H9 (cell line): Measurements from ENCODE around the gene SLC12A9. TPM values are rescaled to one million over a fixed set of nuclear protein-coding genes. Genes with fewer than 3 reads are reported as not detected.

Experiments used
- DNase-seq: peaks from one replicate; pipeline ENCODE4 v3.0.0-alpha.2; 2017
- H2AFZ ChIP-seq: one replicate; pipeline ENCODE4 v1.6.1; 2013; ENCODE audit warnings: mild to moderate bottlenecking, low read length, control low read depth, moderate library complexity
- H2AK5ac ChIP-seq: 2 replicates; pipeline ENCODE4 v1.6.1; 2013; ENCODE audit warnings: low read length, control low read depth, mixed read lengths; ENCODE audit not compliant: insufficient read length
- H2BK120ac ChIP-seq: one replicate; pipeline ENCODE4 v1.6.1; 2013; ENCODE audit warnings: low read depth, mild to moderate bottlenecking, low read length, control low read depth, inconsistent platforms; ENCODE audit not compliant: poor library complexity, severe bottlenecking
- H2BK12ac ChIP-seq: 2 replicates; pipeline ENCODE4 v1.6.1; 2013; ENCODE audit warnings: low read length, control low read depth, mixed read lengths, low read depth; ENCODE audit not compliant: insufficient read length
- H2BK15ac ChIP-seq: 2 replicates; pipeline ENCODE4 v1.6.1; 2013; ENCODE audit warnings: low read depth, low read length, control low read depth
- H2BK20ac ChIP-seq: one replicate; pipeline ENCODE4 v1.6.1; 2013; ENCODE audit warnings: low read depth, mild to moderate bottlenecking, low read length, control low read depth, inconsistent platforms; ENCODE audit not compliant: poor library complexity, severe bottlenecking
- H2BK5ac ChIP-seq: 2 replicates; pipeline ENCODE4 v1.6.1; 2013; ENCODE audit warnings: low read length, control low read depth, mixed read lengths; ENCODE audit not compliant: insufficient read length
- H3K14ac ChIP-seq: 2 replicates; pipeline ENCODE4 v1.6.1; 2013; ENCODE audit warnings: low read length, control low read depth; ENCODE audit not compliant: insufficient read depth
- H3K18ac ChIP-seq: 2 replicates; pipeline ENCODE4 v1.6.1; 2013; ENCODE audit warnings: low read depth, mild to moderate bottlenecking, mixed read lengths, low read length, control low read depth; ENCODE audit not compliant: insufficient read length
- H3K23ac ChIP-seq: 2 replicates; pipeline ENCODE4 v1.6.1; 2013; ENCODE audit warnings: low read length, control low read depth, mixed read lengths, low read depth; ENCODE audit not compliant: insufficient read length
- H3K23me2 ChIP-seq: 2 replicates; pipeline ENCODE4 v1.6.1; 2013; ENCODE audit warnings: low read depth, mild to moderate bottlenecking, mixed read lengths, low read length, control low read depth; ENCODE audit not compliant: insufficient read length, poor library complexity, severe bottlenecking
- H3K27ac ChIP-seq: 2 replicates; pipeline ENCODE4 v1.5.1; 2013; ENCODE audit warnings: low read length, control low read depth, mixed read lengths, low read depth; ENCODE audit not compliant: insufficient read length
- H3K27me3 ChIP-seq: 2 replicates; pipeline ENCODE4 v1.6.1; 2013; ENCODE audit warnings: low read length, control low read depth, inconsistent platforms; ENCODE audit not compliant: insufficient read depth
- H3K4ac ChIP-seq: 2 replicates; pipeline ENCODE4 v1.6.1; 2013; ENCODE audit warnings: low read depth, mild to moderate bottlenecking, control low read depth, inconsistent platforms, low read length, moderate library complexity
- H3K4me1 ChIP-seq: 2 replicates; pipeline ENCODE4 v1.6.1; 2013; ENCODE audit warnings: low read length, control low read depth, inconsistent platforms; ENCODE audit not compliant: insufficient read depth
- H3K4me2 ChIP-seq: 2 replicates; pipeline ENCODE4 v1.6.1; 2013; ENCODE audit warnings: low read length, control low read depth, mixed read lengths; ENCODE audit not compliant: insufficient read length, insufficient read depth
- H3K56ac ChIP-seq: 2 replicates; pipeline ENCODE4 v1.6.1; 2013; ENCODE audit warnings: low read depth, mild to moderate bottlenecking, mixed read lengths, low read length, control low read depth; ENCODE audit not compliant: insufficient read length
- H3K79me1 ChIP-seq: 2 replicates; pipeline ENCODE4 v1.6.1; 2013; ENCODE audit warnings: low read depth, mild to moderate bottlenecking, moderate library complexity, low read length, control low read depth, inconsistent platforms; ENCODE audit not compliant: insufficient read depth, poor library complexity, severe bottlenecking
- H3K79me2 ChIP-seq: 2 replicates; pipeline ENCODE4 v1.6.1; 2013; ENCODE audit warnings: low read length, control low read depth, inconsistent platforms; ENCODE audit not compliant: insufficient read depth
- H3K9ac ChIP-seq: 2 replicates; pipeline ENCODE4 v1.6.1; 2013; ENCODE audit warnings: low read length, control low read depth, mixed read lengths; ENCODE audit not compliant: insufficient read length; ENCODE audit errors: extremely low read depth
- H3K9me3 ChIP-seq: one replicate; pipeline ENCODE4 v1.6.1; 2013; ENCODE audit warnings: low read depth, low read length, inconsistent platforms; ENCODE audit not compliant: control insufficient read depth
- H3T11ph ChIP-seq: one replicate; pipeline ENCODE4 v1.6.1; 2013; ENCODE audit warnings: mild to moderate bottlenecking, low read length, control low read depth, inconsistent platforms
- H4K20me1 ChIP-seq: one replicate; pipeline ENCODE4 v1.6.1; 2013; ENCODE audit not compliant: control insufficient read depth, insufficient read length, insufficient read depth
- H4K5ac ChIP-seq: 2 replicates; pipeline ENCODE4 v1.6.1; 2013; ENCODE audit warnings: low read depth, mild to moderate bottlenecking, mixed read lengths, low read length, control low read depth; ENCODE audit not compliant: insufficient read length
- H4K8ac ChIP-seq: replicated peaks from 2 replicates; pipeline ENCODE4 v1.6.1; 2013; ENCODE audit warnings: low read length, control low read depth, mixed read lengths, low read depth; ENCODE audit not compliant: insufficient read length
- H4K91ac ChIP-seq: 2 replicates; pipeline ENCODE4 v1.6.1; 2013; ENCODE audit warnings: low read depth, mild to moderate bottlenecking, moderate library complexity, mixed read lengths, low read length, control low read depth; ENCODE audit not compliant: insufficient read length
- H3K27ac Mint-ChIP-seq, 3 experiments: 2 replicates in 2 of 3; 3 replicates in 1 of 3; pipeline ENCODE4 v1.8.0; 2020 to 2021; ENCODE audit warnings: mixed read lengths in 3 of 3, mild to moderate bottlenecking in 1 of 3, moderate library complexity in 1 of 3
- H3K27me3 Mint-ChIP-seq: 2 replicates; pipeline ENCODE4 v1.8.0; 2021; ENCODE audit warnings: low read depth, mild to moderate bottlenecking, moderate library complexity, mixed read lengths
- H3K36me3 Mint-ChIP-seq, 3 experiments: 2 replicates in 2 of 3; 3 replicates in 1 of 3; pipeline ENCODE4 v1.8.0; 2020 to 2021; ENCODE audit warnings: low read depth in 3 of 3, mixed read lengths in 3 of 3; ENCODE audit not compliant: insufficient read depth in 1 of 3
- H3K4me1 Mint-ChIP-seq, 2 experiments: 2 replicates each; pipeline ENCODE4 v1.8.0; 2020; ENCODE audit warnings: mixed read lengths in 2 of 2
- H3K4me3 Mint-ChIP-seq, 2 experiments: 2 replicates in 1 of 2; 3 replicates in 1 of 2; pipeline ENCODE4 v1.8.0; 2020 to 2021; ENCODE audit warnings: mild to moderate bottlenecking in 2 of 2, mixed read lengths in 2 of 2, moderate library complexity in 1 of 2
- H3K9me3 Mint-ChIP-seq, 2 experiments: 2 replicates in 1 of 2; 3 replicates in 1 of 2; pipeline ENCODE4 v1.8.0; 2020; ENCODE audit warnings: mild to moderate bottlenecking in 2 of 2, mixed read lengths in 2 of 2, moderate library complexity in 1 of 2
- CTCF ChIP-seq: fragments of 200-600 bp; sonication (generic); conservative IDR thresholded peaks from 3 replicates; pipeline ENCODE4 v1.8.0; 2021; ENCODE audit warnings: antibody characterized with exemption, mild to moderate bottlenecking
- WGBS: extraction: QIAGEN DNeasy Blood & Tissue Kit; methylation state at CpG from one replicate; pipeline ENCODE4 v1.1.7; 2013; ENCODE audit warnings: missing lambda C conversion rate, low lambda C conversion rate, mixed read lengths; ENCODE audit not compliant: insufficient read length; ENCODE audit errors: extremely low coverage; 5-methylcytosine and 5-hydroxymethylcytosine counted together
- total RNA-seq: library from RNA; stranded (reverse); gene quantifications from 2 replicates; pipeline ENCODE4 v1.2.1, GENCODE V29; 2021

SLC12A9 gene
- total RNA-seq, 1 experiment from 2014 or later, result 43.0 TPM

GRCh38 chr7:100847360-100847759 lies 5.2 kb upstream of the SLC12A9 start:
- H3K4ac ChIP-seq, result no peak overlapping the region
- H4K5ac ChIP-seq, result no peak overlapping the region
- H2BK15ac ChIP-seq, result no peak overlapping the region
- no peak overlapping the region for H2BK12ac ChIP-seq
- H3K9me3 ChIP-seq, result no peaks in the 10 kb centered on the region
- no CpG with 5 or more reads among the region's 4 CpGs for WGBS
- Mint-ChIP-seq H3K27me3 (no peaks in the 10 kb centered on the region), H3K36me3 (peaks cover 0 to 4% (median 3%) of the 10 kb centered on the region in 3 experiments; a peak in 5 of 7 replicates), H3K9me3 (no peaks in the 10 kb centered on the region; a peak in 1 of 5 replicates), H3K4me3 (no peak overlapping the region), H3K4me1 (peaks cover 5 to 12% of the 10 kb centered on the region in 2 experiments), H3K27ac (no peak overlapping the region)
- no peak overlapping the region for H4K91ac ChIP-seq
- H4K8ac ChIP-seq, result no peak overlapping the region
- H3K14ac ChIP-seq, result no peak overlapping the region
- H3K18ac ChIP-seq, result no peak overlapping the region
- no peaks in the 10 kb centered on the region for H3K27me3 ChIP-seq
- H2AFZ ChIP-seq, result no peak overlapping the region
- no peak overlapping the region for H3K9ac ChIP-seq
- no peaks in the 10 kb centered on the region for H3K4me1 ChIP-seq
- H2BK120ac ChIP-seq, result no peak overlapping the region
- DNase-seq, result no peak
- no peak overlapping the region for H3T11ph ChIP-seq
- H2BK20ac ChIP-seq, result no peak overlapping the region
- H3K79me2 ChIP-seq, result no peaks in the 10 kb centered on the region
- no peak overlapping the region for H3K27ac ChIP-seq
- TF ChIP-seq CTCF, result no peak
- no peaks in the 10 kb centered on the region for H4K20me1 ChIP-seq
- H3K4me2 ChIP-seq, result no peak overlapping the region
- H3K56ac ChIP-seq, result no peak overlapping the region
- H3K79me1 ChIP-seq, result no peaks in the 10 kb centered on the region
- no peak overlapping the region for H2AK5ac ChIP-seq
- no peak overlapping the region for H3K23ac ChIP-seq
- no peak overlapping the region for H2BK5ac ChIP-seq
- H3K23me2 ChIP-seq, result no peaks in the 10 kb centered on the region
